GM19238 (cell line): ENCODE measurements around the gene BCL11B.

ENCODE experiments used
- DNase-seq: peaks from one replicate; pipeline ENCODE4 v3.0.0; 2011; ENCODE audit warnings: low spot score; ENCODE audit not compliant: insufficient read length

Gene BCL11B

GRCh38 chr14:99138999-99139865 is 132.8 kb downstream of the BCL11B start:
- DNase-seq = no peak

- DNase-seq = no peak
These were observed 134.0 kb downstream of the BCL11B start for GRCh38 chr14:99137913-99138571.

GRCh38 chr14:99137001-99137700 is 134.8 kb downstream of the BCL11B start:
- no peak for DNase-seq

- DNase-seq = no peak
These were observed 135.6 kb downstream of the BCL11B start for GRCh38 chr14:99136401-99136800.

- no peak for DNase-seq
These were observed 136.0 kb downstream of the BCL11B start for GRCh38 chr14:99136047-99136400.

- DNase-seq = no peak
These were observed 137.4 kb downstream of the BCL11B start for GRCh38 chr14:99134516-99135046.

GRCh38 chr14:99133636-99134515 is 138.1 kb downstream of the BCL11B start:
- DNase-seq = no peak

GRCh38 chr14:99132821-99133635 is 139.0 kb downstream of the BCL11B start:
- no peak for DNase-seq

GRCh38 chr14:99131632-99132271 is 140.2 kb downstream of the BCL11B start:
- DNase-seq = no peak

- DNase-seq = no peak
These were observed 142.0 kb downstream of the BCL11B start for GRCh38 chr14:99129998-99130397.

- no peak for DNase-seq
These were observed 142.7 kb downstream of the BCL11B start for GRCh38 chr14:99129211-99129696.

GRCh38 chr14:99128185-99128584 is 143.8 kb downstream of the BCL11B start:
- no peak for DNase-seq

GRCh38 chr14:99127651-99128167 is 144.3 kb downstream of the BCL11B start:
- no peak for DNase-seq

GRCh38 chr14:99125616-99126431 is 146.2 kb downstream of the BCL11B start:
- no peak for DNase-seq

GRCh38 chr14:99125113-99125512 is 146.9 kb downstream of the BCL11B start:
- no peak for DNase-seq

- no peak for DNase-seq
These were observed 147.4 kb downstream of the BCL11B start for GRCh38 chr14:99124482-99125105.

GRCh38 chr14:99123208-99123870 is 148.7 kb downstream of the BCL11B start:
- DNase-seq = no peak
